COLO668 (cell line): Measurements from ENCODE around the gene LHPP.

Experiments used
- DNase-seq: peaks from one replicate; lab custom pipeline; 2025; ENCODE audit not compliant: unreplicated experiment; lab: John Stamatoyannopoulos, UW

The LHPP gene

DNA sequence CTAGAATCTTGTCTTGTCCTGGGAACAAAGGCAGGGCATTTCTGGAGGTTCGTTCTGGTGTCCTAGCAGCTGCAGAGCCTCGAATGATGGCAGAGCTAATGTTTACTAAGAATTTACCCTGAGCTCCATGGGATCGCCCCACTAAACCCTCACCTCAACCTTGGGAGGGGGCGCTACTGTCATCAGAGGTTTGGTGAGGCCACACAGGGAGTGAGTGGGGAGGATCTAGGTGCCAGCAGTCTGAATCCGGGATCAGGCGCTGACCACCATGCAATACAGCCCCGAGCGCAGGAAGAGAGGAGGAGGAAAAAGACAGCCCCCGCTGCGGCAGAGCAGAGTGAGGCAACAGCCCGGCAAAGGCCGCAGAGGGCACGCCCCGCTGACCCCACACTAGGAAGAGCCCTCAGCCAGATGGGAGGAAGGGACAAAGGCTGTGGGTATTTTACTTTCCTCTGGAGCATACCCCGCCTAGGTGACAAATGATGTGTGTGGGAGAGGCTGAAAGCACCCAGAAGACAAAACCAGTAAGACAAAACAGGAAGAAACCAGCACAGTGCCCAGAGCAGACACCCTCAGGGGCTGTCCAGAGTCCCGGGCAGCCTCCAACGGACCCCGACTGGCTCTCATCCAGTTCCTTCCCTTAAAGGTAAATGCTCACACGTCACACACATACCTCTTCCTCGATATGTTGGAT, 179.1 kb downstream of the LHPP start:
- DNase-seq: no peak

DNA sequence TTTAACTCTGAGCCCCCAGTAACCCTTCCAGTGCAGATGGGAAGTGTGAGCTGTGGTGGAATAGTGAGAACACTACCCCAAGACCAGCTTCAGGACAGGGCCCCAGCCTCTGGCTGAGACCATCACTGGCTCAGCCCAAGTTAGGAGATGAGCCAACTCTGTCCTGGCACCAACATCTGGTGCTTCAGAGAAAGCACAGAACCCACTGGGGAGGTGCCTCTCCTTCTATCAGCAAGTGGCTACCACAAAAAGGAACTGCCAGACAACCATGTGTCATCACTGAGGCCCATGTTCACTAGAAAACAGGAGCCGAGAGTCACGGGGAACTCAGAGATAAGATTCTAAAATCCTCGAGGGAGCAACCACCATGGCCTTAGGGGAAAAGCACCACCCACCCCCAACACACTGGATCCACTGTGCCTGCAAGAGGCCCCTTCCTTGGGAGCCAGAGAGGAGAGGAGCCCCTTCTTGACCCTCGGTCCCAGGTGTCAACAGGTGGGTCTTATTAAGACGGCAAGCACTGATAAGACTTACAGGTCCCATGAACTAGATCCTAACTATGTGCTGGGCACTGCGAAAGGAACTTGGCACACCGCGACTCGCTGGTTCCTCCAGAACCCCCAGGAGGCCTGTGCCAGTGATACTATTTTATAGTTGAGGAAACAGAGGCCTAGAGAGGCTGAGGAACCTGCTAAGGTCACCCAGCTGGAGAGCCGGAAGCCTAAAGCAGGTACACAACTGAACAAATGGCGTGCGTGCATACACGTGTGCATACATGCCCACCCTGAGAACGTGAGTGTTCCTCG, 179.9 kb downstream of the LHPP start:
- no peak for DNase-seq

DNA sequence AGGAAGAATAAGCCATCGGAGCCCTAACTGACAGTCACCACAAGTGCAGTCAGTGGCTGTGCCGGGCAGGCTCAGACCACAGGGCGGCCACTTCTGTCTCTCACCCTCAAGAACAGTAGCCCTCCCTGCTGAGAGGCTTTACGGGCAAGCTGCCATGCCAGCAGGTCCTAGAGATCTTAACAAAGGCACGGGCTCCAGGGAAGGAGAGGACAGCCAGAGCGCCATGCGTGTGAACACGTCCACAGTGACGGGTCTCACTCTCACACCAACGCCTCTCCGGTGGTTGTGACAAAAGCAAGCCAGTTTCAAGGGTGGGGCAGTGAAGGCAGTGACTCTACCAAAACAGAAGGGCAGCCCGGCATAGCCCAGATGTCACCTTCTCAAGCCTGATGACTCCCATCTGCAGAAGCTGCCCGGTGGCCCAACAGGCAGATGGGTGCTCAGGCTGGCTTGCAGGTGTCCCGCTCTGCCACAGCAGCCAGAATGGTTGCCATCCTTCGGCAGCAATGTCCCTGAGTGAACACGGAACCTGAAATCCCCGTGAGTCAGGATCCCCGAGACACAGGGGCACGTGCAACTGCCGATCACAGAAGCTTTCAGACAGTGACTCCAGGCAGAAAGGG, 180.6 kb downstream of the LHPP start:
- no peak for DNase-seq

DNA sequence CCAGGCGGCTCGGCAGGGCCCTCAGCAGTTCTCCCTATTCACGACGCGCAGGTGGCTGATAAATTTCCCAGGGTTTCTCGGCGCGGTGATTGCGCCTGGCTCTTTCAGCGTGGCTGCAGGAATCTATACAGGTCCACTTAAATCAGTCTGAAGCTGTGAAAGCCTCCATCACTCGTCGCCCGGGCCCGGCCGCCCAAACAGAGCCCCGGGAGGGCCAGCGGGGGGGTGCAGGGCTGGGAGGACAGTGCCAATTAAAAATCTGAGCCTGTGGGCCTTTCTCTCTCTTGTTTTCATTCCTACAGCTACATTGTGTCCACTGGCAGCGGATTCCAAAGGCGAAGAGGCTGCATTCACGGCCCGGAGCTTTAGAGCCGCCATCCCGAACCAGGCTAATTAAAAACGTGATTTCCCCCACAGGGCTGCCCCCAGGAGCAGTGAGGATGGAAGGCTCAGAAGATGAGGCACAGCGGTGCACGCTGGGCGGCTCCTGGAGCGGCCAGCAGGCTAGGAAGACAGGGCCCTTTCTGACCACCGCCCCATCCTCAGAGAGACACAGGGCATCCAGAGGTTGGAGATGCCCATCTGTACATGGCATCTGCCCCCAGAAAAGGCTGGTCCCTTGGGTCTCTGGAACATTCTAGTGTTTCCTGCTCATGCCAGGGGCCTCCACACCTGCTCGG, 181.8 kb downstream of the LHPP start:
- no peak for DNase-seq

DNA sequence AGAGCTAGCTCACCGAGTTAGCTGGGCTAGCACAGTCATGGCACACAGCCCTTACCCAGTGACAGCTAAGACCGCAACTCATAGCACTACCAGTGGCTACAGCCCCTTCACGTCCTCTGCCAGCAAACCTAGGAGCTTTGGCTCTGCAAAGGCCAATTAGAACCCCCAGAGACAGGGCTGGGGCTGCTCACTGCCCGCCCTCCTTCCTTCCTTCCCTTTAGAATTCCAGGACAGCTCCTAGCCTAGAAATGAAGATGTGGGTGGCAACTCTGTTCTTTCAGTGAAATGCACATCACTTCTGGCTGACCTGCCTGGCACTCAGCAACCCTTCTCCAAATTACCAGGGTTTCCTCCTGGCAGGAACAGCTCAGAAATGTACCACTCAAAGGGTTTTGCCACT, 182.6 kb downstream of the LHPP start:
- DNase-seq: no peak

DNA sequence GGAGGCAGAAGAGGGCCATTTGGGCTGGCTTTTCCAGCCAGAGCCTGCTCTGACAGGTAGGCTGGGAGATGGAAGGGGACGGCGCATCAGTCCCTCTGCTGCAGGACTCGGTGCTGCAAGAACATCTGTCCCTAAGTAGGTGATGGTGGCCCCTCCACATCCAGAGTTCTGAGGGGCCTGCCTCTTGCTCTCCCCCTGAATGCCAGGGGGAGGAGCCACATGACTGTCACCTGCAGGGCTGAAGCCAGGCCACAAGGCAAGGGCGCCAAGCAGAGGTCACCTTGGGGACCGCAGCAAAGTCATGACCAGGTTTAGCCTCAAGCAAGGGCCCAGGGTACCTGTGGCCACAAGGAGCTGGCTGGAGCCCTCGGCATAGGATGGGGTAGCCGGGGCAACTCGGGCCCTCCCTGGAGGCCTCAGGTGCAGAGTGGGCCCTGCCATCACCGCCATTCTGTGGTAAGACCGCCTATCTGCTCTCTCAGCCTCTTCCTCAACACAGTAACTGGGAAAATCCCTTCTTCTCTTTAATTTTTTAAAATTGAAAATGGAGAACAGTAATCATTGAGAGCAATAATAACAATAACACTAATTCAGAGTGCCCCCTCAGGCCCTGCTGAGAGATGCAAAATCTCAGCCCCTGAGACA, 183.3 kb downstream of the LHPP start:
- DNase-seq: no peak

DNA sequence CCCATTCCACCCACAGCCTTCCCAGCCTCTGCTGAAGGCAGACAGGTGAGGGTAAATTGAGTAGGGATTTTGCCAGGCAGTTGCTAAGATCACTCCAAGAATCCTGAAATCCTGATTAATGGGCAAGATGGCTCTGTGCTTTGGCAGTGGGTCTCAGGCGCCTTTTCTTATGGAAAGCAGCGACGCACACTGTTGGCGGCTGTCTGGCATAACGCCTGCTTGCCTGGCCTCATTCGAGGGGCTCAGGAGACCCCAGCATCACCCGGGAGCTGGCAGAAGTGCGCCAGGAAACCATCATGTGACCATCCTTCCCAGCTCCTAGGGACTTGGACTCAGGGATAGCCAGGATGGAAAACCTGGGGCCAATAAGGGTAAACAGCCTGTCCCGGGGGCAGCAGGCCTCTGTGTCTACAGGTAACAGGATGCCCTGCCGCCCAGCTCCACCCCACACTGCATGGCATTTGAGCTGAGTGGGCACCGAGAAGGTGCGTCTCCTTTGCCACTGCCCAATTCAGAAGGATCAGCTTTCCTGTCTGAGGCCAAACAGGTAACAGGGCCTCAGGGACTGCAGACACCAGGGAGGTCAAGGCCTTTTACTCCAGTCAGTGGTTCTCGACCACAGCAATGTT, 184.0 kb downstream of the LHPP start:
- DNase-seq: no peak

DNA sequence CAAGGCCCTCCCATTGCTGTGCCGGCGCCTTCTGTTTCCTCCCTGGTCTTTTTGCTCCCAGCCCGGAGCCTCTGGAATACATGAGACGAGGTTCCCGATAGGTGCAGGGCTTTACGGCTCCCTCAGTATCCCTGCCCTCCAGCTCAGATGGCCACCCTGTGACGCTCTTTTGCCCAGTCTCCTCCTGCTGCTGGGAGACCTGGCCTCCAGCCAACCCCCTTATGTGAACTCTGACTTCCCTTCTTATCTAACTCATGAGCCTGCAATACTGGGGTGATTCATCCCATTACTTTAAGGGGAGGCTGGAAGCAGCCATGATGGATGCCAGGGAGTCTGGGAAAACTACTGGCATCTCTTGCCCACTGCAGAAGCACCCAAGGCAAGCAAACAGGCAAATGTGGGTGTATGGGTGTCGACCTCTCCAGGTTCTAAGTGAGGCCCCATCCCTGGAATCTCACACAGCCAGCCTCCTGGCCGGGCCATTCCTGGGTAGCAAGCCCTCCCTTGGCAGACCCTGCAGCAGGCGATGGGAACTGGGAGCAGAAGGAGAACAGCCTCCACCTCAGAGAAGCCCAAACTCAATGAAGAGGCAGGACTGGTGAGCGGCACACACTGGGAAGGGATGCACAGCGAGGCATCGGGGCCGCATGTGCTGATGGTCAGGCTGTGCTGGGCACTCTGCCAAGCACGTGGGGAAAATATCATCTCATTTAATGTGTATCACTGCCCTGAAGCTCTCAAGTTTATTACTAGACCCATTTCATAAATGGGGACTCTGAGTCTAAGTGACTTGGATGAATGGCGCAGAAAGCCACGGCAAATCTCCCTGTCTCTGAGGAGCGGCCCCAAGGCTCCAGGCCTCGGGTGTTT, 185.1 kb downstream of the LHPP start:
- no peak for DNase-seq

DNA sequence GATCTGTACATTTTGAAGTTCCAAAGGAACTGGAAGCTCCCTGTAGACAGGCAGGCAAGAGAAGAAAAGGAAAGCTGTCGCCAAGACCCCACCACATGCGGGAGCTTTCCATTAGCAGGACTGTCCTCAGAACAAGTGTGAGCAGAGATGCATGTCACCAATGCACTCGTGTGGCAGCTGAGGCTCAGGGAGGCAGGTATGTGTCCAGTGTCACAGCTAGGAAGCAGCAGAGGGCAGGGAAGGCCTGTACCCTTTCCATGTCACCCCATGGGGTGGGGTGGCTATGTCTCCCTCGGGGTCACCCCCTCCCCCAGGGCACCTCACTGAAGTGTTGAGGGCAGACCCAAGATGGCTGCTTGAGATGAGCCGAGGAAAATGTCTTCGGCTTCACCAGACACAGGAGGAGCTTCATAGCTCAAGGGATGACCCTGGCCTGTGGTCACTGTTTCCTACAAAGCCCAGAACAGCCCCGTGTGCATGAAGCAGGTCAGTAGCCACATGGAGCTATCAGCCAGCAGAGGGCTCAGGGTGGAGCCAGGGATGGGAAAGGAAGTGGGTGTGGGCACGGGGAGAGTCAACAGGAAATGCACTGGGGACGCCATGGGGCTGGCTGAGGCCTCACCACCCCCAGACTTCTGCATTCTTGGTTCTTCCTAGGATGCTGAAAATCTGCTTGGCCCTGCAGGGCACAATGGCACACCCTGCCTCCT, 186.0 kb downstream of the LHPP start:
- peak; percentile 51 for DNase-seq

DNA sequence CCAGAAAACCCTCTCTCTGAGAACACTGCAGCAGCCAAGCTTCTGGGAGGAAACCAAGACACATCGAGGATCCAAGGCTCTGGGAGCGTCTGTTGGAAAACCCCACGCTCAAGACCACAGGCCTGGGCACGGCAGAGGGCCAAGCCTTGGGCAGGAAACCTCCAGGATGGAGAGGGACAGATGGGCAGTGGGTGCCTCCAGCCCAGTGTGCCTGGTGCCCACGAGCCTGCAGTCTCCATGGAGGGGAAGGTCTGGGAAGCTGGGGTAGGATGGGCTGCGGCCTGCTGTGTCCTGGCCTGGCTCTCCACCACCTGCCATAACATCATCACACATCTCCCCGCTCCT, 186.5 kb downstream of the LHPP start:
- no peak for DNase-seq

DNA sequence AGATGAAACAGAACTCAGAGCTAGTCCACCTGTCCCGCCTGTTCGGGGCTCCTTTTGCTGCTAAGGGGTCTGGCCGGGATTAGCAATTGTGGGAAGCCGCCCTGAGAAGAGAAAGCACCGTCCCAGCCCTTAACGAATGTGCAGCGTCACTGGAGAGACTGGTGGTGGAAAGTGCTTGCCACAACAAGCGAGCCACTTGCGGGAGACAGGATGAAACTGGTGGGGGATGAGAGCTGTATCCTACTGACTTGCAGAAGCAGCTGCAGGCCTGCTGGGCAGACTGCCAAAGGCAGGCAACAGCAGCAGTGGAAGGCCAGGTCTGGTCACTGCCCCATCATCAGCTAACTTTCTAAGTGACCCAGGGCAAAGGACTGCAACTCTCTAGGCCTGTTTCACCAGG, 187.1 kb downstream of the LHPP start:
- peak; percentile 88 for DNase-seq

DNA sequence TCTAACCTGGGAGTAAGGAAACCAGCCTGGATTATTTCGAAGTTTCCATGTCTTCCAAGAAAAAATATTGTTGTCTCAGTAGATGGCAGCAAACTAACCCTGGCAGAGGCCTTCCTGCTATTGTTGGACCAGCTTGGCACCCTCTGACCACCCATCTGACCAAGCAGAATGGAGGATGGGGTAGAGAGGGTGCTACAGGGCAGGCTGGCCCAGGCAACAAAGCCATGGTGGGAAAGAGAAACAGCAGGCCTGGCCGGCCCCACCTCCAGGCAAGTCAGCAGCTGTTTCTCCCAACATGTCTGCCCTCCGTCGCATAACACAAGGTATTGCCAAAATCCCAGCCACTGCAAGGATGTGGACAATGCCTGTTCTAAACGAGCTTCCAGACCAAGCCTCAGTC, 187.6 kb downstream of the LHPP start:
- DNase-seq: peak; percentile 28

DNA sequence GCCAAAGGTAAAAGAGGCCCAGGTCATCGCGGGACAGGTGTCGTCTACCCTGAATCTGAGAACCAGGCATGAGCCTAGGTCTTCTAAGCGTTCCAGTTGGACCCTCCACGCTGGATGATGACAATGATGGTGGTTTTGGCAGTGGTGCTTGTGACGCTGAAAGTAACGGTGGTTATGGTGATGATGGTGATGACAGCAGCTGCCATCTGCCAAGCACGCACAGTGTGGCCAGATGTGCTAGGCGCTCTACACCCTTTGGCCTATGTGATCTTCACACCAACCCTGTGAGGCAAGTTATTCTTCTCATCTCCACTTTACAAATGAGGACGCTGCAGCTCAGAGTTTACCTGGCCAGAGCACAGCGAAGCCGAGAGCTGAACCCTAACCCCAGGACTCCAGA, 188.6 kb downstream of the LHPP start:
- DNase-seq: no peak

DNA sequence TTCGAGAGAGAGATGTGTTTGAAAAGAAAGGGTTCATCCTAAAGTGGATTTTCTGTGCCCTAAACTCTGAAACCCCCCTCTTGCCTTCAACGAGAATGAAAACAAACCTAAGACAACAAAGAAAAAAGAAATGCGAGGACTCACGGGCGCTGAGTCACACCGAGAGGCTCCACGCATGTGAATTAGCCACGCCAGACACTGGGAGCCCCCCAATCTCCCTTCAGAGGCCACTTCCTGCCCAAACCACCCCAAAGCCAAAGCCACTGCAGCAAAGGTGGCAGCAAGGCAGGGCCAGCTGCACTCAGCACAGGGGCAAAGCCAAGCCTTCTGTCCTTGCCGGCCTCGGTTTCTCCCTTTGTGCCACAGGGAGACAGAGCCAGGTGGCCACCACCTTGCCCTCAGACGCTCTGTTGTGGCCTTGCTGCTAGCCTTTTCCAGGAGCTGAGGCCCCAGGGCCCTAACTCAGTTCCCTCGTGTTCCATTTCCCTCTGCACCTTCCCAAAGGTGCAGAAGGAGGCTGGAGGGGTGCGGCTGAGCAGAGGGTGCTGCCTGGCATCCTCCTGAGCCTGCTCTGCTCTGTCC, 189.3 kb downstream of the LHPP start:
- no peak for DNase-seq

DNA sequence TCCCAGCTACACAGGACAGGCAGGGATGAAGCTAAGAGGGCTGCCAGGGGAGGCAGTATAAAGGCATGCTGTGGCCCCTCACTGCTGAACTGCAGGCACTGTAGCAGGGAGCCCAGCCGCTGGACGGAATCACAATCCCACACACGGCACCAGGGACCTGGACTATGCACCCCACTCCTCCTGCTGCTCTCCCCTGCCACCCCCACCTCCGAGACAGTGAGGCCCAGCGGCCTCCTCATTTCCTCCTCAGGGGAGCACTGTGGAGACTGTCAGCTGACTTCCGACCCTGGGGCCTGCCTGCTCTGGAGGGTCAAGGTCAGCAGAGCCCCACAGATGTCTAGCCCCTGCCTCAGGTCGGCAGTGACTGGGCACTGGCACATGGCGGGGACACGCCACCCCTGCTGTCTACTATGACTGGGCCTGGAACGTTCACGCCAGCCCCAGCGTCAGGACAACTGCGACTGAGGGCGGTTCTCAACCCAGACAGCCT, 189.8 kb downstream of the LHPP start:
- no peak for DNase-seq

DNA sequence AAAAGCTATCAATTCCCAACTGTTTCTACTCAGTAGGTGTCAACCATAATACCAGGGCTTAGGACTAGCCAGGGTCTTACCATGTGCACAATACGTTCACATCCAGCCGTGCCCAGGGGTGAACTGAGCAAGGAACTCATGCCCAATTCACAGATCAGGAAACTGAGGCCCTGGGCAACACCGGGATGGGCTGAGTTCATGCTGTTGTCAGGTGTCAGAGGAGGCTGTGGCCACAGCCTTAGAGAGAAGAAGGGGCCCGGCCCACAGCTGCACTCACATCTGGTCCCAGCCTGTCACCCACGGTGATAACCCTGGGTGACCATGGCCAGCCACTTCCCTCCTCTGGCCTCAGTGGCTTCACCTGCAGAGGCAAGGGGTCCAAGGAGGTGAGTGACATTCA, 190.6 kb downstream of the LHPP start:
- DNase-seq: no peak

DNA sequence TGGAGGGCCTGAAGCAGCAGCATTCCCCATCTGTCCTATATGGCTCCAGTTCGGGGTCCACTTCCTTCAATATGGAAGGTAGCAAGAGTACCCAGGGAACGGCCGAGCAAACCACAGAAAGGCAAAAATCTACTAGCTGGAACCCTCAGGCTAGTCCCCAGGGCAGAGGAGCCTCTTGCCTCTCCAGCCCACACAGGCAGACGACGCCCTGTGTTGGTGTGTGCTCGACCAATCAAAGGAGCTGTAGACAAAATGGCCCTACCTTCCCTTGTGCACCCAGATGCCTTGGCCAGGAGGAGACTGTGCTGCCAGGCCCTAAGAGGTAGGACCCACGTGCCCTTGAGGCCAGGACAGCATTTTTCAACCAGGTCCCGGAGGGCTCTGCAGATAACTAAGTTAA, 191.1 kb downstream of the LHPP start:
- no peak for DNase-seq

DNA sequence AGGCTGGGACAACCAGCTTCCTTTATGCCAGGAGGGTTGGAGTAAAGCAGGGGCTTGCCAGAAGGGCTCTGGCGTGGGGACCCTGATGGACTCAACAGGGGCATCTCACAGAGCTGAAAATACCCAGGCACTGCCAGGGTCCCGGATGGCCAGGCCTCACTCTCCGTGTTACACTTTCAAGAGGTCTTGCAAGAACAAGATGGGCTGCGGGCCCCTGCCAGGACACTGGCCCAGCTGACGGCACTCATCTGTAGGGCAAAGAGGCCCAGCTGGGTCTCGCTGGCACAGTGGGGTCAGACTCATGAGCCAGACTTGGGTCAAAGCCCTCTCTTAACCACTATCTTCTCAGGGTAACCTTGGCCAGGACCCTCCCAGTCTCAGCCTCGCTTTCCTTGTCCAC, 191.7 kb downstream of the LHPP start:
- no peak for DNase-seq
